ENCODE data around the gene TRIM24.

- TF ChIP-seq CTCF (IDR thresholded peaks at IDR 0.05 in 2 of 3, conservative IDR thresholded peaks at IDR 0.05 in 1 of 3; ENCODE audit: control insufficient read depth in 2 of 3, extremely low read depth in 1 of 3, insufficient read depth in 1 of 3, low read depth in 3 of 3, low read length in 3 of 3): no peak
- no peak for TF ChIP-seq MXI1 (IDR thresholded peaks at IDR 0.05; ENCODE audit: low read depth, low read length)
- TF ChIP-seq POLR2A (IDR thresholded peaks at IDR 0.05; ENCODE audit: low read depth, low read length): no peak
- no peak for TF ChIP-seq CEBPZ (IDR thresholded peaks at IDR 0.05; ENCODE audit: low read depth, low read length)
- TF ChIP-seq GABPA (IDR thresholded peaks at IDR 0.05; ENCODE audit: low read depth): no peak
- TF ChIP-seq BRCA1 (IDR thresholded peaks at IDR 0.05; ENCODE audit: low read depth, low read length): no peak
- no peak for TF ChIP-seq YY1 (IDR thresholded peaks at IDR 0.05; ENCODE audit: low read depth, low read length)
- no peak for TF ChIP-seq EGR1 (IDR thresholded peaks at IDR 0.05; ENCODE audit: borderline replicate concordance in 1 of 2, low read depth in 2 of 2, low read length in 2 of 2)
- TF ChIP-seq ATF7 (IDR thresholded peaks at IDR 0.05; ENCODE audit: low read depth): no peak
- no peak for TF ChIP-seq MAX (IDR thresholded peaks at IDR 0.05; ENCODE audit: low read depth, low read length)
- TF ChIP-seq EZH2 (IDR thresholded peaks at IDR 0.05; ENCODE audit: borderline replicate concordance, control insufficient read depth, low read depth, low read length): no peak
- TF ChIP-seq FOXM1 (IDR thresholded peaks at IDR 0.05; ENCODE audit: low read depth, low read length): no peak
- no peak for TF ChIP-seq TAF1 (IDR thresholded peaks at IDR 0.05; ENCODE audit: borderline replicate concordance, low read depth, low read length)
- TF ChIP-seq KDM1A (IDR thresholded peaks at IDR 0.05; ENCODE audit: borderline replicate concordance): no peak
These were observed 59.2 kb downstream of the TRIM24 start for GRCh38 chr7:138519061-138519798.

Data from GM12878 (cell line).